HG03159 (cell line): ENCODE data around the gene ATP8A2.

Source experiments
- ATAC-seq: cut with Tn5 transposase; IDR thresholded peaks from one replicate; pipeline ENCODE4 v1.9.1; 2021; ENCODE audit warnings: mild to moderate bottlenecking, moderate library complexity; ENCODE audit not compliant: unreplicated experiment

The ATP8A2 gene

GRCh38 chr13:25722893-25723292 is 351.1 kb downstream of the ATP8A2 start:
- ATAC-seq: no peak

- no peak for ATAC-seq
These were observed 353.3 kb downstream of the ATP8A2 start for GRCh38 chr13:25725104-25725503.

GRCh38 chr13:25727250-25727649 is 355.5 kb downstream of the ATP8A2 start:
- ATAC-seq: no peak

- no peak for ATAC-seq
These were observed 356.0 kb downstream of the ATP8A2 start for GRCh38 chr13:25727810-25728209.

- no peak for ATAC-seq
These were observed 357.4 kb downstream of the ATP8A2 start for GRCh38 chr13:25729201-25729600.

- no peak for ATAC-seq
These were observed 359.3 kb downstream of the ATP8A2 start for GRCh38 chr13:25731037-25731436.

- no peak for ATAC-seq
These were observed 359.8 kb downstream of the ATP8A2 start for GRCh38 chr13:25731536-25731935.

- ATAC-seq: no peak
These were observed 360.5 kb downstream of the ATP8A2 start for GRCh38 chr13:25732111-25732865.

- no peak for ATAC-seq
These were observed 361.3 kb downstream of the ATP8A2 start for GRCh38 chr13:25733001-25733491.

- no peak for ATAC-seq
These were observed 362.1 kb downstream of the ATP8A2 start for GRCh38 chr13:25733696-25734435.

- ATAC-seq: no peak
These were observed 366.8 kb downstream of the ATP8A2 start for GRCh38 chr13:25738342-25739196.

- ATAC-seq: no peak
These were observed 367.6 kb downstream of the ATP8A2 start for GRCh38 chr13:25739376-25739775.

- no peak for ATAC-seq
These were observed 370.0 kb downstream of the ATP8A2 start for GRCh38 chr13:25741796-25742195.

GRCh38 chr13:25742220-25742619 is 370.4 kb downstream of the ATP8A2 start:
- no peak for ATAC-seq

GRCh38 chr13:25743421-25743820 is 371.6 kb downstream of the ATP8A2 start:
- no peak for ATAC-seq

GRCh38 chr13:25744178-25744577 is 372.4 kb downstream of the ATP8A2 start:
- ATAC-seq: no peak

- ATAC-seq: no peak
These were observed 374.4 kb downstream of the ATP8A2 start for GRCh38 chr13:25746131-25746530.

GRCh38 chr13:25752957-25753551 is 381.3 kb downstream of the ATP8A2 start:
- ATAC-seq: no peak

GRCh38 chr13:25753976-25754375 is 382.2 kb downstream of the ATP8A2 start:
- no peak for ATAC-seq

GRCh38 chr13:25756251-25756650 is 384.5 kb downstream of the ATP8A2 start:
- ATAC-seq: no peak

GRCh38 chr13:25756912-25757311 is 385.1 kb downstream of the ATP8A2 start:
- no peak for ATAC-seq
